PC-3 (cell line): ENCODE measurements around the gene FLRT1. TPM values are rescaled to one million over a fixed set of nuclear protein-coding genes. Genes with fewer than 3 reads are reported as not detected.

Experiments used
- ATAC-seq: fragments of 200-7000 bp; cut with Tn5 transposase; 2 replicates; pipeline ENCODE4 v1.9.1; 2020; ENCODE audit warnings: mild to moderate bottlenecking, moderate library complexity
- BruUV-seq: library from RNA; stranded (reverse); fragments of 400-500 nt; replicated peaks from 2 replicates; lab custom pipeline; 2021; lab: Mats Ljungman, UMichigan
- CTCF ChIA-PET: fragments of 300-600 bp; sonication (Branson Sonifier 250); formaldehyde crosslinking; loops from one replicate; lab custom pipeline; 2022; ENCODE audit warnings: antibody characterized with exemption; lab: Charles Lee
- POLR2A ChIA-PET: fragments of 300-600 bp; sonication (Branson Sonifier 250); formaldehyde crosslinking; loops from one replicate; lab custom pipeline; 2022; ENCODE audit warnings: antibody characterized with exemption; ENCODE audit not compliant: unreplicated experiment; lab: Charles Lee
- DNase-seq: peaks from one replicate; pipeline ENCODE4 v3.0.0-alpha.2; 2015
- H2AFZ ChIP-seq: fragments of 300-600 bp; sonication (generic); 2 replicates; pipeline ENCODE4 v1.6.0; 2016; ENCODE audit warnings: antibody characterized with exemption, low read length
- H3F3A ChIP-seq: fragments of 300-600 bp; sonication (generic); one replicate; pipeline ENCODE4 v1.6.0; 2017; ENCODE audit warnings: antibody characterized with exemption, low read length, control low read depth, mild to moderate bottlenecking; ENCODE audit not compliant: unreplicated experiment
- H3K27ac ChIP-seq: fragments of 300-600 bp; sonication (generic); 2 replicates; pipeline ENCODE4 v1.5.1; 2016; ENCODE audit warnings: mild to moderate bottlenecking, low read length
- H3K27me3 ChIP-seq: fragments of 300-600 bp; sonication (generic); 2 replicates; pipeline ENCODE4 v1.6.1; 2016; ENCODE audit warnings: low read length, mixed read lengths
- H3K36me3 ChIP-seq: fragments of 300-600 bp; sonication (generic); 2 replicates; pipeline ENCODE4 v1.6.1; 2016; ENCODE audit warnings: low read depth, mixed run types, low read length, mixed read lengths
- H3K4me1 ChIP-seq: fragments of 300-600 bp; sonication (generic); 2 replicates; pipeline ENCODE4 v1.5.1; 2016; ENCODE audit warnings: low read length; ENCODE audit not compliant: insufficient read depth
- H3K4me2 ChIP-seq: fragments of 300-600 bp; sonication (generic); 2 replicates; pipeline ENCODE4 v1.6.0; 2016; ENCODE audit warnings: low read length
- H3K4me3 ChIP-seq: fragments of 300-600 bp; sonication (generic); 2 replicates; pipeline ENCODE4 v1.5.1; 2016; ENCODE audit warnings: mild to moderate bottlenecking, low read length, mixed read lengths
- H3K79me2 ChIP-seq: fragments of 300-600 bp; sonication (generic); 2 replicates; pipeline ENCODE4 v1.6.1; 2017; ENCODE audit warnings: low read length, mixed read lengths
- H3K9ac ChIP-seq: fragments of 300-600 bp; sonication (generic); 2 replicates; pipeline ENCODE4 v1.6.0; 2016; ENCODE audit warnings: mild to moderate bottlenecking, low read length
- H3K9me2 ChIP-seq: fragments of 300-600 bp; sonication (generic); replicated peaks from 2 replicates; pipeline ENCODE4 v1.6.1; 2016; ENCODE audit warnings: mixed run types, low read length, mixed read lengths
- H3K9me3 ChIP-seq: fragments of 300-600 bp; sonication (generic); 2 replicates; pipeline ENCODE4 v1.6.1; 2016; ENCODE audit warnings: low read length, mixed read lengths
- H4K20me1 ChIP-seq: fragments of 300-600 bp; sonication (generic); 2 replicates; pipeline ENCODE4 v1.6.1; 2016; ENCODE audit warnings: low read length, mixed read lengths
- EZH2 ChIP-seq: fragments of 300-600 bp; sonication (generic); IDR thresholded peaks from one replicate; pipeline ENCODE4 v1.6.1; 2017; ENCODE audit warnings: antibody characterized with exemption, mild to moderate bottlenecking, low read length; ENCODE audit not compliant: unreplicated experiment
- EZH2phosphoT487 ChIP-seq: fragments of 300-600 bp; sonication (generic); IDR thresholded peaks from 2 replicates; pipeline ENCODE4 v1.6.1; 2018; ENCODE audit warnings: mild to moderate bottlenecking, antibody characterized with exemption, low read length, borderline replicate concordance
- intact Hi-C: fragments of 100-400 bp; cut with micrococcal nuclease; formaldehyde crosslinking; loops from 2 replicates; pipeline ENCODE4 v1.9.0; 2023
- total RNA-seq: library from RNA; depleted of rRNA; stranded (reverse); fragments of >200 nt; gene quantifications from 2 replicates; pipeline ENCODE4 v1.2.3, GENCODE V29; 2014
- TF ChIP-seq, protein P1 (sequence below): fragments of 300-600 bp; sonication (generic); conservative IDR thresholded peaks from 2 replicates; pipeline ENCODE4 v1.5.1; 2017; ENCODE audit warnings: antibody characterized with exemption, low read depth, mild to moderate bottlenecking, low read length

FLRT1 gene
- total RNA-seq, 1 experiment from 2014 or later, result not detected

GRCh38 chr11:63999349-64000025, 36.2 kb upstream of the FLRT1 start:
- POLR2A ChIA-PET, result no interaction called here
- DNase-seq (peak; percentile 85), ATAC-seq (peak; percentile 61)
- no peaks in the 10 kb centered on the region for H4K20me1 ChIP-seq
- peaks cover 26% of the 10 kb centered on the region for H3K36me3 ChIP-seq
- BruUV-seq, result no TSS peak
- intact Hi-C loops, result loop anchor here (2.0 kb wide), 1 partner anchor 153 kb away; no protein-coding TSS in a partner anchor
- no peaks in the 10 kb centered on the region for H3K9me2 ChIP-seq
- H3K4me1 ChIP-seq, result peaks cover 13% of the 10 kb centered on the region; the same call in 1 of the 2 replicates
- H2AFZ ChIP-seq, result no peak overlapping the region
- H3K79me2 ChIP-seq, result no peaks in the 10 kb centered on the region
- no peak overlapping the region for H3K9ac ChIP-seq
- H3F3A ChIP-seq, result no peaks in the 10 kb centered on the region
- TF ChIP-seq EZH2phosphoT487 (no peak), EZH2 (no peak)
- TF ChIP-seq, protein P1, sequence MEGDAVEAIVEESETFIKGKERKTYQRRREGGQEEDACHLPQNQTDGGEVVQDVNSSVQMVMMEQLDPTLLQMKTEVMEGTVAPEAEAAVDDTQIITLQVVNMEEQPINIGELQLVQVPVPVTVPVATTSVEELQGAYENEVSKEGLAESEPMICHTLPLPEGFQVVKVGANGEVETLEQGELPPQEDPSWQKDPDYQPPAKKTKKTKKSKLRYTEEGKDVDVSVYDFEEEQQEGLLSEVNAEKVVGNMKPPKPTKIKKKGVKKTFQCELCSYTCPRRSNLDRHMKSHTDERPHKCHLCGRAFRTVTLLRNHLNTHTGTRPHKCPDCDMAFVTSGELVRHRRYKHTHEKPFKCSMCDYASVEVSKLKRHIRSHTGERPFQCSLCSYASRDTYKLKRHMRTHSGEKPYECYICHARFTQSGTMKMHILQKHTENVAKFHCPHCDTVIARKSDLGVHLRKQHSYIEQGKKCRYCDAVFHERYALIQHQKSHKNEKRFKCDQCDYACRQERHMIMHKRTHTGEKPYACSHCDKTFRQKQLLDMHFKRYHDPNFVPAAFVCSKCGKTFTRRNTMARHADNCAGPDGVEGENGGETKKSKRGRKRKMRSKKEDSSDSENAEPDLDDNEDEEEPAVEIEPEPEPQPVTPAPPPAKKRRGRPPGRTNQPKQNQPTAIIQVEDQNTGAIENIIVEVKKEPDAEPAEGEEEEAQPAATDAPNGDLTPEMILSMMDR, result no peak
- no peaks in the 10 kb centered on the region for H3K27me3 ChIP-seq
- no peak overlapping the region for H3K27ac ChIP-seq
- peak overlapping the region; percentile 73 for H3K4me2 ChIP-seq
- H3K4me3 ChIP-seq, result peak overlapping the region; percentile 43
- CTCF ChIA-PET, result interaction anchor here (1.2 to 1.6 kb wide), 2 partner anchors 150 to 153 kb away, joined by 4 to 5 read pairs; no protein-coding TSS in a partner anchor
- no peaks in the 10 kb centered on the region for H3K9me3 ChIP-seq

GRCh38 chr11:64000026-64000739, 35.5 kb upstream of the FLRT1 start:
- ATAC-seq (peak; percentile 50), DNase-seq (peak; percentile 63)
- Histone ChIP-seq H3K79me2 (no peaks in the 10 kb centered on the region), H3K27me3 (no peaks in the 10 kb centered on the region), H3F3A (no peaks in the 10 kb centered on the region), H3K9me3 (no peaks in the 10 kb centered on the region), H3K4me3 (peak overlapping the region; percentile 43), H3K27ac (no peak overlapping the region), H3K9ac (no peak overlapping the region), H2AFZ (no peak overlapping the region), H3K4me1 (peaks cover 13% of the 10 kb centered on the region; the same call in 1 of the 2 replicates), H3K9me2 (no peaks in the 10 kb centered on the region), H3K4me2 (peak overlapping the region; percentile 73), H3K36me3 (peaks cover 24% of the 10 kb centered on the region), H4K20me1 (no peaks in the 10 kb centered on the region)
- BruUV-seq, result no TSS peak
- no peak for TF ChIP-seq EZH2
- TF ChIP-seq, protein P1, result peak; percentile 60
- intact Hi-C loops, result loop anchor here (2.0 kb wide), 1 partner anchor 153 kb away; no protein-coding TSS in a partner anchor
- CTCF ChIA-PET, result interaction anchor here (0.6 to 1.6 kb wide), 4 partner anchors 149 to 1408 kb away, joined by 4 to 7 read pairs (median 4); partner anchors contain the start of gene TUT1
- POLR2A ChIA-PET, result no interaction called here
